Measurements from ENCODE around the gene ASL.
"Not testable (repeated sequence)": the region's sequence is repeated elsewhere in the genome, so short reads cannot be mapped to it uniquely, and the experiment has no call there.

ASL gene

DNA sequence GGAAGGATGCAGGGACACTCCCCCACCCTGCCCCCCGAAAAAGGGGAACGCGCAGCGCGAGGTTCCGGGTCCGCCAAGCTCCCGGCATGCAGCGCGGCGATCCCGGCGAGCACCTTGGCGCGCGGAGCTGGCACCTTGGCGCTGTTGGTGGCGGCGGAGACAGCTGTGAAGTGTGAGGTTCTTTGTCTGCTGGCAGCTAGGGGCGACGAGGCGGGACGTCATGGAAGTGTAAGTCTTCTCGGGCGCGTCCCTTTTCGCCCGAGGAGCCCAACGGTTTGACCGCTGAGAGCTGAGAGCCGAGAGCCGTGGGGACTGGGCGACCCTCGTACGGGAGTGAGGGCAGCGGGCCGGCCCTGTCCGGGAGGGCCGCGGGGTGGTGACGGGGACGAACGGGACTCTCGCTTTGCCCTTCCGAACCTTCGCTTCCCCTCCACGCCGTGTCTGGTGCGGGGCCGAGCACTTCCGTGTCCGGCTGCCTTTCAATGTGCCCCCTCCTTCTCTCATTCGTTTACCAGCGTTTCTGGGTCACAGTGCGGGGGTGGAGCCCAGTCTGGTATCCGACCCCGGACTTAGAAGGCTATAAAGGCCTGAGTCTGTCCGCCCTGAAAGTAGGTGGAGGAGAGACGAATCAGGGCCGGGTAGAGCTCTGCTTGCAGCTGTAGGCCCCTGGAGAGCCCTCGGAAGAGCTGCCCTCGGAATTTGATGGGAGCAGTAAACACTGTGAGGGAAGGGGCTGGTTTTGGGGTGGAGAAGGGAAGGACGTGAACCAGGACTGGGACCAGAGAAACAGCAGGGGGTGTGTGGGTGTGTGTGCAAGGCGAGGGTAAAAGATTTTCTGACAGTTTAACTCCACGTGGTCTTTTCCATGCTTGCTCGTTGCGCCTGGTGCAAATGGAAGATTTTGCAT, 39.4 kb downstream of the ASL start, which contains the start of gene CRCP:
Gene CRCP (plus strand): TSS at position 105 of the 907 bp plus-strand sequence. CDS start 116 bp downstream, at position 221.
- H3K4me3 ChIP-seq (ENCODE audit: low read depth, low read length): peak within 1 kb of the TSS; percentile 98
- DNase-seq (ENCODE audit: low read depth): peak; percentile 94
- TF ChIP-seq, protein P1, sequence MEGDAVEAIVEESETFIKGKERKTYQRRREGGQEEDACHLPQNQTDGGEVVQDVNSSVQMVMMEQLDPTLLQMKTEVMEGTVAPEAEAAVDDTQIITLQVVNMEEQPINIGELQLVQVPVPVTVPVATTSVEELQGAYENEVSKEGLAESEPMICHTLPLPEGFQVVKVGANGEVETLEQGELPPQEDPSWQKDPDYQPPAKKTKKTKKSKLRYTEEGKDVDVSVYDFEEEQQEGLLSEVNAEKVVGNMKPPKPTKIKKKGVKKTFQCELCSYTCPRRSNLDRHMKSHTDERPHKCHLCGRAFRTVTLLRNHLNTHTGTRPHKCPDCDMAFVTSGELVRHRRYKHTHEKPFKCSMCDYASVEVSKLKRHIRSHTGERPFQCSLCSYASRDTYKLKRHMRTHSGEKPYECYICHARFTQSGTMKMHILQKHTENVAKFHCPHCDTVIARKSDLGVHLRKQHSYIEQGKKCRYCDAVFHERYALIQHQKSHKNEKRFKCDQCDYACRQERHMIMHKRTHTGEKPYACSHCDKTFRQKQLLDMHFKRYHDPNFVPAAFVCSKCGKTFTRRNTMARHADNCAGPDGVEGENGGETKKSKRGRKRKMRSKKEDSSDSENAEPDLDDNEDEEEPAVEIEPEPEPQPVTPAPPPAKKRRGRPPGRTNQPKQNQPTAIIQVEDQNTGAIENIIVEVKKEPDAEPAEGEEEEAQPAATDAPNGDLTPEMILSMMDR (IDR thresholded peaks at IDR 0.05; ENCODE audit: low read depth, low read length): no peak
- TF ChIP-seq MYC (IDR thresholded peaks at IDR 0.05; ENCODE audit: low read depth, low read length): peak; percentile 94
- TF ChIP-seq POLR2A (IDR thresholded peaks at IDR 0.05; ENCODE audit: extremely low read depth, insufficient read length): peak; percentile 92
- TF ChIP-seq, protein P2, sequence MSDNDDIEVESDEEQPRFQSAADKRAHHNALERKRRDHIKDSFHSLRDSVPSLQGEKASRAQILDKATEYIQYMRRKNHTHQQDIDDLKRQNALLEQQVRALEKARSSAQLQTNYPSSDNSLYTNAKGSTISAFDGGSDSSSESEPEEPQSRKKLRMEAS (IDR thresholded peaks at IDR 0.05; ENCODE audit: low read depth, low read length): peak; percentile 99

DNA sequence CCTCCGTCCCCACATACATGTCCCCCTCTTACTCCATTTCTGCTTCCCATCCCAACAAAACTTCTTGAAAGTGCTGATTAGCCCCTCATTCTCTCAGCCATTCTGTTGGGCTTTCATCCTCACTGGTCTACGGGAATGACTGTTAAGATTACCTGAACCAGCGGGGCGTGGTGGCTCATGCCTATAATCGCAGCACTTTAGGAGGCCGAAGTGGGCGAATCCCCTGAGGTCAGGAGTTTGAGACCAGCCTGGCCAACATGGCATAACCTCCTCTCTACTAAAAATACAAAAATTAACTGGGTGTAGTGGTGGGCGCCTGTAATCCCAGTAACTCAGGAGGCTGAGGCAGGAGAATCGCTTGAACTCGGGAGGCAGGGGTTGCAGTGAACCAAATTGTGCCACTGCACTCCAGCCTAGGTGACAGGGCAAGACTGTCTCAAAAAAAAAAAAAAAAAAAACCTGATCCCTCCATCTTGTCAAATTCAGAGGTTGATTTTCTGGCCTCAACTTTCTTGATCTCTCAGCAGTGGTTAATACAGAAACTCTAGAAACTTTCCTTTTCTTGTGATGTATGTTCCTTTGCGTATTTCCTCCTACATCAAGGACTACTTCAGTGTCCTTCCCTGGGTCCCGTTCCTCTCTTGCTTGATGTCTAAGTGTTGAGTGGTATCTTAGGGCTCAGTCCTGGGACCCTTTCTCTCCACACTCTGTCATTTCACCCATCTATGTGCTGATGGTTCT, 41.2 kb downstream of the ASL start:
- not testable (repeated sequence) for DNase-seq (ENCODE audit: low read depth)
- peak overlapping the region; percentile 98 for H3K4me3 ChIP-seq (ENCODE audit: low read depth, low read length)

DNA sequence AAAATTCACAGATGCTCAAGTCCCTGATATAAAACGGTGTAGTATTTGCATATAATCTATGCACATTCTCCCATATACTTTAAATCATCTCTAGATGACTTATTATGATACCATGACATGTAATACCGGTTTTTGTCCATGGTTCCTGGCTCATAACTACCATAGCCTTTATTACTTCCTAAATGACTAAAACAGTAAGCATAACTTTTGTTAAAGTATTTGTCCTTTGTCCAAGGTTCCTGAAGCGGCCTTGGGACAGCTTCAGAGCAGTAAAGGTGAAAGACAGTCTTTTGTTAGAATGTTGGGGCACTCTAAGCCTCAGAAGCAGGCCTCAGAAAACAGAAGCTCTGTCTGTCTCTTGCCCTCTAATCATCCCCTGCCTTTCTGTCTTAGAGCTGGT, 43.0 kb downstream of the ASL start:
- peak overlapping the region; percentile 12 for H3K4me3 ChIP-seq (ENCODE audit: low read depth, low read length)
- TF ChIP-seq POLR2A (IDR thresholded peaks at IDR 0.05; ENCODE audit: extremely low read depth, insufficient read length) (no peak), MYC (IDR thresholded peaks at IDR 0.05; ENCODE audit: low read depth, low read length) (no peak)
- TF ChIP-seq, protein P2 (IDR thresholded peaks at IDR 0.05; ENCODE audit: low read depth, low read length): no peak
- TF ChIP-seq, protein P1 (IDR thresholded peaks at IDR 0.05; ENCODE audit: low read depth, low read length): no peak

DNA sequence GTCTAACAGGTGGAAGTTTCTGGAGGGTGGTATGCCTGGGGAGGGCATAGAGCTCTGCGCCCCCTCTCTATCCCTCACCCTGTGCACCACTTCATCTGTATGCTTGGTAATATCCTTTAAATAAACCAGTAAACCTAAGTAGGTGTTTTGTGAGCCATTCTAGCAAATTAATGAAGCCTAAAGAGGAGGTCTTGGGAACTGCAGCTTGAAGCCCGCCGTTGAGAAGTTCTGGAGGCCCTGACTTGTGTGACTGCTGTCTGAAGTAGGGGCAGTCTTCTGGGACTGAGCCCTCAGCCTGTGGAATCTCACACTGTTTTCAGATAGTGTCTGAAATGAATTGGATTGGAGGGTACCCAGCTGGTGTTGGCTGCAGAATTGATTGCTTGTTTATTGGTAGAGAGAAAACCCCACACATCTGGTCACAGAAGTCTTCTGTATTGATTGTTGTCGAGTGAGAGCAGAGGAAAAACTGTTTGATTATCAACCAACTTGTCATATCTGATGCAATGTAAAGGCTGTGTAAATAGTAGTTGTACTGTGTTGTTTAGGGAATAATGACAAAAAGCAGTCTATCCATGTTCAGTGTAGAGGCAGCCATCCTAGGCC, 43.7 kb downstream of the ASL start:
- peak overlapping the region; percentile 12 for H3K4me3 ChIP-seq (ENCODE audit: low read depth, low read length)
- DNase-seq (ENCODE audit: low read depth): no peak
- TF ChIP-seq, protein P2 (IDR thresholded peaks at IDR 0.05; ENCODE audit: low read depth, low read length): no peak
- TF ChIP-seq POLR2A (IDR thresholded peaks at IDR 0.05; ENCODE audit: extremely low read depth, insufficient read length): no peak
- no peak for TF ChIP-seq MYC (IDR thresholded peaks at IDR 0.05; ENCODE audit: low read depth, low read length)
- TF ChIP-seq, protein P1 (IDR thresholded peaks at IDR 0.05; ENCODE audit: low read depth, low read length): no peak

More for the DNA sequence above, 43.0 kb downstream of the ASL start:
- no peak for DNase-seq (ENCODE audit: low read depth)

DNA sequence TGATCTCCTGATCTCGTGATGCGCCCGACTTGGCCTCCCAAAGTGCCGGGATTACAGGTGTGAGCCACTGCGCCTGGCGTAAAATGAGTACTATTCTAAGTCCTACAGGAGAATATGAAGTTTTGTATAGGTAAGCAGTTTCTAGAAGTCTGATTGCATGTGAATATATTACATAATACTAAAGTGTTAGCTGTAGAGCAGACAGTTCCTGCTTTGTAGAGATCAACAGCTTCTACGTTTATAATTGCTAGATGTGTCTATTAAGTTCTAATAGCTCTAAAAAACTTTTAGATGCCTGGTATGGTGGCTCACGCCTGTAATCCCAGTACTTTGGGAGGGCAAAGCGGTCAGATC, 47.5 kb downstream of the ASL start:
- TF ChIP-seq POLR2A (IDR thresholded peaks at IDR 0.05; ENCODE audit: extremely low read depth, insufficient read length): no peak
- TF ChIP-seq, protein P2 (IDR thresholded peaks at IDR 0.05; ENCODE audit: low read depth, low read length): no peak
- no peak overlapping the region for H3K4me3 ChIP-seq (ENCODE audit: low read depth, low read length)
- DNase-seq (ENCODE audit: low read depth): no peak

DNA sequence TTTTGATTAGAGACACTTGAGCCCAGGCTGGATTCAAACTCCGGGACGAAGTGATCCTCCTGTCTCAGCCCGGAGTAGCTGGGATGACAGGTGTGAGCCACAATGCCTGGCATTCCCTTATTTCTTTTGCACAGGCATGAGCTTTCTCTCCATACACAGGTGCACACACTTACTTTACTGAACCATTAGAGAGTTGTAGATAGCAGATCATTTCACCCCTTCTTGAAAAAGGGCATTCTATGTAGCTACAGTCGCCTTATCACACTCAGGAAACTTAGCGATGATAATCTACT, 48.9 kb downstream of the ASL start:
- not testable (repeated sequence) for DNase-seq (ENCODE audit: low read depth); H3K4me3 ChIP-seq (ENCODE audit: low read depth, low read length)

DNA sequence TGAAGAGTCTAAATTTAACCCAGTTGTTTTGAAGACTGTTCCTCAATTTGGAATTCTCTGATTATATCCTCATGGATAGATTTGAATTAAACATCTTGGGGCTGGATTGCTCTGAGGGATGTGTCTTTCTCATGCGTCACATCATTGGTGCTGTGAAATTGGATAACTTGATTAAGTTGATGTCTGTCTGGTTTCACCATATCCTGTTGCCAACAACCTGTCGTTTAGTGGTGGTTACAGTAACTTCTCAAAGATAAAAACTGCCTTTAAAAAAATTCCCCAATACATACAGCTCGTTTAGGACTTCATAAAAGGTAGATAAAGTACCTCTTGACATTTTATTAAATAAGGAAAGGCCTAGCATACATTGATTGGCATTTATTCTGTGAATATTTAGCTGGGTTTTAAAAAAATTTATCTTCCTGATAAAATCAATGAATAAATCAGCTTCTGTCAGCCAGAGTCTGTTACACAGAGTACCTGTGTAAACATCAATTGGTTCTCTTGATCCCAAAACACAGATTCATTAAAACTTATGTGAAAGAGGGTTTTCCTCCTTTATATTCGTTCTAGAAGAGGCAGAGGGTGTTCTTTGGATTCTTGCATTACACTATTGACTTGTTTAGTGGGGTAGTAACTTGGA, 49.6 kb downstream of the ASL start:
- TF ChIP-seq MYC (IDR thresholded peaks at IDR 0.05; ENCODE audit: low read depth, low read length) (no peak), POLR2A (IDR thresholded peaks at IDR 0.05; ENCODE audit: extremely low read depth, insufficient read length) (no peak)
- TF ChIP-seq, protein P1 (IDR thresholded peaks at IDR 0.05; ENCODE audit: low read depth, low read length): no peak
- TF ChIP-seq, protein P2 (IDR thresholded peaks at IDR 0.05; ENCODE audit: low read depth, low read length): no peak
- peak; percentile 32 for DNase-seq (ENCODE audit: low read depth)
- H3K4me3 ChIP-seq (ENCODE audit: low read depth, low read length): no peak overlapping the region

DNA sequence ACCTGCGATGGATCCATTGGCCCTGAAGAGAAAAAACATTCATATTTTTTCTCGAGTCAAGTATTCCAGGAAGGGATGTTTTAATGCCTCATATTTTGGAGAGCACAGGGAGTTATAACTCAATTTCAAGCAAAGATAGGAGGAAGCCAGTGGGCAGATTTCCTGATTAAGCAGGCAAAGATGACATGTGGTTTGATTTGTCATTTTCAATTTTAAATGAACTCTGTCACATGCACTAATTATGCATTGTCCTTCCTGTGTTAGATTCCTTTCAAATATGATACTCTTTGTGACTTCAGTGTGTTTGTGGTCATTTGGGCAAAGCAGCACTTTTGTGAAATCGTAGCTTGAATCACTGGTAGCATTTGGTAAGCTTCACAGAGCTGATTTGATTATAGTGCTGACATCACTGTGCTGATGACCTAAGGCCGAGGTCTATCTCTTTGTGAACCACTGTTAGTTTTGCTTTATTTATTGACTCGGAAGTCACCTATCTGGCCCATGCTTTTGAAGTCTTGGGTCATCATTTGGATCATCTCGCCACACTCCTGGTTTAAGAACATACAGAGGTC, 50.2 kb downstream of the ASL start:
- not testable (repeated sequence) for H3K4me3 ChIP-seq (ENCODE audit: low read depth, low read length); DNase-seq (ENCODE audit: low read depth)

DNA sequence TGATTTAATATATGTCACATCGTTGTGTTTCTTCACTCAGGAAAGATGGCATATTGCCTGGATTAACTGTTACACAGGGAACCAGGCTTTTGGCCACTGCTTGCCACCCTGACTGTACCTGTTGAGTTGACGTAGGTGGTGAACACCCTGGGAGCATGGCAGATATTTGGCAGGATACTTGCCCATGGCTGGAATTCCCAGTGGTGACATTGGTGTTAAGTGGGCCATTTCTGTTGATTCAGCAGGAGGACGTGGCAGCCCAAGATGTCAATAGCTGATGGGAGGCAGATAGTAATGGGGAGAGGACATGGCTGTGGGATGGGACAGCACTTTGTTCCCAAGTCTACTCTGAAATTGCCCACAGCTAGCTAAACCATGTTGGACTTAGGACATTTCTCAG, 51.6 kb downstream of the ASL start:
- not testable (repeated sequence) for DNase-seq (ENCODE audit: low read depth)

More for the DNA sequence above, 51.6 kb downstream of the ASL start:
- not testable (repeated sequence) for H3K4me3 ChIP-seq (ENCODE audit: low read depth, low read length)

All from NB4 (cell line).